CD4-positive, alpha-beta memory T cell (primary cell): ENCODE measurements around the gene PLCD1. TPM values are rescaled to one million over a fixed set of nuclear protein-coding genes. Genes with fewer than 3 reads are reported as not detected.

Source experiments
- CTCF ChIA-PET: fragments of 350-600 bp; sonication (Branson Sonifier 250); formaldehyde crosslinking; loops from one replicate; lab custom pipeline; 2021; ENCODE audit warnings: inconsistent platforms; ENCODE audit not compliant: partially characterized antibody; lab: Charles Lee
- POLR2A ChIA-PET: fragments of 350-600 bp; sonication (Branson Sonifier 250); formaldehyde crosslinking; loops from one replicate; lab custom pipeline; 2021; ENCODE audit not compliant: partially characterized antibody; lab: Charles Lee
- DNase-seq, 5 donors: peaks; one replicate each; pipeline versions ENCODE4 v3.0.0 to v3.0.0-alpha.2; 2020 to 2022; ENCODE audit warnings: mixed read lengths in 1 of 5
- H3K27ac ChIP-seq: one replicate; pipeline ENCODE4 v1.7.0; 2013; ENCODE audit warnings: low read depth, low read length
- H3K27me3 ChIP-seq: 2 replicates; pipeline ENCODE4 v1.7.0; 2013; ENCODE audit warnings: mild to moderate bottlenecking, low read length, moderate library complexity; ENCODE audit not compliant: insufficient read depth
- H3K36me3 ChIP-seq: 2 replicates; pipeline ENCODE4 v1.7.0; 2013; ENCODE audit warnings: mild to moderate bottlenecking, low read length, moderate library complexity; ENCODE audit not compliant: insufficient read depth
- H3K4me1 ChIP-seq: 2 replicates; pipeline ENCODE4 v1.7.0; 2013; ENCODE audit warnings: mild to moderate bottlenecking, low read length, moderate library complexity; ENCODE audit not compliant: insufficient read depth
- H3K4me3 ChIP-seq, 2 donors: one replicate each; pipeline ENCODE4 v1.7.0; 2013; ENCODE audit warnings: low read length in 2 of 2, mild to moderate bottlenecking in 1 of 2
- H3K9me3 ChIP-seq, 2 donors: one replicate each; pipeline ENCODE4 v1.7.0; 2013; ENCODE audit warnings: low read length in 2 of 2, control low read depth in 1 of 2; ENCODE audit not compliant: control insufficient read depth in 1 of 2
- H3K27ac Mint-ChIP-seq, 7 donors: one replicate each; pipeline ENCODE4 v1.8.0; 2020 to 2021; ENCODE audit warnings: mixed read lengths in 7 of 7, mild to moderate bottlenecking in 6 of 7, inconsistent platforms in 3 of 7, moderate library complexity in 3 of 7
- H3K27me3 Mint-ChIP-seq, 2 donors: one replicate each; pipeline ENCODE4 v1.8.0; 2020 to 2021; ENCODE audit warnings: mixed read lengths in 2 of 2
- H3K36me3 Mint-ChIP-seq, 2 donors: one replicate each; pipeline ENCODE4 v1.8.0; 2020 to 2021; ENCODE audit warnings: mixed read lengths in 2 of 2, inconsistent platforms in 1 of 2, mild to moderate bottlenecking in 1 of 2
- H3K4me1 Mint-ChIP-seq, 4 donors: one replicate each; pipeline ENCODE4 v1.8.0; 2020 to 2021; ENCODE audit warnings: mixed read lengths in 4 of 4, mild to moderate bottlenecking in 1 of 4
- H3K4me3 Mint-ChIP-seq, 8 donors: one replicate each; pipeline ENCODE4 v1.8.0; 2020 to 2021; ENCODE audit warnings: mixed read lengths in 8 of 8, mild to moderate bottlenecking in 7 of 8, moderate library complexity in 6 of 8, inconsistent platforms in 3 of 8
- H3K9me3 Mint-ChIP-seq, 8 donors: one replicate each; pipeline ENCODE4 v1.8.0; 2020 to 2021; ENCODE audit warnings: mixed read lengths in 8 of 8, mild to moderate bottlenecking in 5 of 8, inconsistent platforms in 3 of 8, moderate library complexity in 1 of 8
- intact Hi-C: fragments of 100-400 bp; cut with micrococcal nuclease; formaldehyde crosslinking; loops from one replicate; pipeline ENCODE4 v1.15.1; 2023
- polyA plus RNA-seq, 2 donors: library from polyadenylated mRNA; unstranded; fragments of 300-500 nt; fragmentation: Illumina TruSeq; gene quantifications; one replicate each; pipeline ENCODE4 v1.2.3, GENCODE V29; 2021
- total RNA-seq, 2 experiments: library from RNA; stranded (reverse); gene quantifications; one replicate each; pipeline ENCODE4 v1.2.3, GENCODE V29; 2021

PLCD1 gene
- total and polyA plus RNA-seq, 4 experiments from 2014 or later: 38.4 to 93.9 (median 61.2) TPM

DNA sequence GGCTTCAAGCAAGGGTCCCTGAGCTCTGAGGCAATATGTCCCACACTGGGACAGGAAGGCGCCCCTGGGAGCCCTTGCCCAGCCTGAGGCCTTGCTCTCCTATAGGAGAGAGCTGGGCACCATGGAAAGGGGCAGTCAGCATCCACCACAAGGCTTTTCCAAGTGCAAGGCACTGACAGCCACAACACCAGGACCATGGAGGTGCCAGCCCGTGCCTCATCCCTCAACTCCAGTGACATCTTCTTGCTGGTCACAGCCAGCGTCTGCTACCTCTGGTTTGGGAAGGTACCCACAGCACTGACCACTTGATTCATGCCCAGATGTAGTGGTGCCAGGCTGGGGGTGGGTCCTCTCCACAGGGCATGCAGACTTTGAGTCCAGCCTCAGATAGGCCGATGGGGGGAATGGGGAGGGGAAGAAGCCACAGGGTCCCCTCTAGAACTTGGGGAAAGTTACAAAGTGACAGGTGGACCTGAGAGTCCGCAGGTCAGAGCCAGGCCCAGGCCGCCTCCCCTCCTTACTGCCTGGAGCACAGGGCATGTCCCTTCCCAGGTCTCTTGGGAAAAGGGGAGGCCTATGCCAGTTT, 27.1 kb downstream of the PLCD1 start:
- H3K36me3 ChIP-seq: peaks cover 33% of the 10 kb centered on the region
- peak overlapping the region in 3 of 7 donors; percentile 12 to 68 (median 64) for H3K27ac Mint-ChIP-seq
- no peak overlapping the region for H3K4me3 Mint-ChIP-seq
- H3K27ac ChIP-seq: no peak overlapping the region
- peaks cover 24% of the 10 kb centered on the region for H3K4me1 ChIP-seq
- no peaks in the 10 kb centered on the region for H3K27me3 Mint-ChIP-seq
- H3K36me3 Mint-ChIP-seq: peaks cover 13 to 45% of the 10 kb centered on the region in 2 donors
- CTCF ChIA-PET: interaction anchor here (1.1 to 7.8 kb wide), 6 partner anchors 9 to 38 kb away, joined by 3 to 146 read pairs (median 6); partner anchors contain the start of gene DLEC1
- no peak for DNase-seq
- peaks cover 25 to 54% (median 39%) of the 10 kb centered on the region in 4 donors for H3K4me1 Mint-ChIP-seq
- no peaks in the 10 kb centered on the region for H3K9me3 ChIP-seq
- intact Hi-C loops: no loop called here
- H3K9me3 Mint-ChIP-seq: no peaks in the 10 kb centered on the region
- no peaks in the 10 kb centered on the region for H3K27me3 ChIP-seq
- no peak overlapping the region for H3K4me3 ChIP-seq
- POLR2A ChIA-PET: interaction anchor here (0.6 to 2.2 kb wide), 4 partner anchors 26 to 37 kb away, joined by 3 to 11 read pairs (median 5); partner anchors contain the start of gene DLEC1

DNA sequence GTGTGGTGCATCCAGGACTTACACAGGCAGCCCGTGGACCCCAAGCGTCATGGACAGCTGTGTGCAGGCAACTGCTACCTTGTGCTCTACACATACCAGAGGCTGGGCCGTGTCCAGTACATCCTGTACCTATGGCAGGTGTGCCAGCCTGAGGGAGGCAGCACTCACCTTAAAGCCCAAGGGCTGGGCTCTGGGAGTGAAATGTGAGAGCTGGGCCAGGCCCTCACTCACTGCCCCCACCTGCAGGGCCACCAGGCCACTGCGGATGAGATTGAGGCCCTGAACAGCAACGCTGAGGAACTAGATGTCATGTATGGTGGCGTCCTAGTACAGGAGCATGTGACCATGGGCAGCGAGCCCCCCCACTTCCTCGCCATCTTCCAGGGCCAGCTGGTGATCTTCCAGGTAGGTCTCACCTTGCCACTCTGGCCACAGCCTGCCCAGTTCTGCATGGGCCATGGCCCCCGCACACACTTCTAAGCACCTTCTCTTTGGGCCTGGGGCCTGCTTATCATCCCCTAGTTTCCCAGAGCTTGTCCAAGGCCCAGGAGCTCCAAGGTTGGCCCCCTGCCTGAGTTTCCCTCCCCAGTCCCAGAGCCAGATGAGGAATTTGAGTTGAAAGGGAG, 27.9 kb downstream of the PLCD1 start:
- DNase-seq: peak in 1 of 5 donors; percentile 34
- peaks cover 15 to 48% of the 10 kb centered on the region in 2 donors for H3K36me3 Mint-ChIP-seq
- ChIA-PET CTCF (interaction anchor here (1.3 to 7.8 kb wide), 3 partner anchors 11 to 39 kb away, joined by 3 to 146 read pairs (median 66); partner anchors contain the start of gene DLEC1), POLR2A (interaction anchor here (0.6 to 2.2 kb wide), 7 partner anchors 8 to 163 kb away, joined by 3 to 11 read pairs (median 3); partner anchors contain the start of genes DLEC1 and OXSR1)
- H3K27ac Mint-ChIP-seq: peak overlapping the region in 1 of 7 donors; percentile 64
- Histone ChIP-seq H3K36me3 (peaks cover 25% of the 10 kb centered on the region), H3K27ac (no peak overlapping the region), H3K4me1 (peaks cover 33% of the 10 kb centered on the region), H3K4me3 (no peak overlapping the region), H3K27me3 (no peaks in the 10 kb centered on the region), H3K9me3 (no peaks in the 10 kb centered on the region)
- H3K4me3 Mint-ChIP-seq: no peak overlapping the region
- H3K9me3 Mint-ChIP-seq: no peaks in the 10 kb centered on the region
- peaks cover 29 to 62% (median 47%) of the 10 kb centered on the region in 4 donors for H3K4me1 Mint-ChIP-seq
- H3K27me3 Mint-ChIP-seq: no peaks in the 10 kb centered on the region
- intact Hi-C loops: no loop called here

DNA sequence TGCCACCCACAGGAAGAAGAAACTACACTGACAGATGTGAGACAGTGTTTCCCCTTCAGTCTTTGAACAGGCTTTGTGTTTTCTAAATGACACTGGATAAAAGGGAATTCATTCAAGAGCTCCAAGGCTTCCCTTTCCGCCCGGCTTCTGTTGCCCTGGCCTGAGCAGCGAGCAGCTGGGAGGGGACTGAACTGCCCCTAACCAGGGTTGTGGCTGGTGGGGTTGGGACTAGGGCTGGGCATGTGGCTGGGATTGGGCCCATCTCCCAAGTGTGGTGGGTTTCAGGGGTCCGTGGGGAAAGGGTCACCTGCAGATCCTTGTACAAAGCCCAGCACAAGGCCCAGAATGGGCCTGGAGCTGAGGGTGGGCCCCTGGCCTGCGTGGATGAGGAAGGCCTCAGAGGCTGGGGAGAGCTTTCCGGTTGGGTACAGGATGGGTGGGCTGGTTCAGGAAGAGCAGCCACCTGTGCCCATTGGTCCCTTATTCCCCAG, 28.4 kb downstream of the PLCD1 start:
- ChIA-PET POLR2A (interaction anchor here (0.8 to 2.2 kb wide), 6 partner anchors 9 to 164 kb away, joined by 3 to 11 read pairs (median 4); partner anchors contain the start of genes DLEC1 and OXSR1), CTCF (interaction anchor here (1.3 to 7.8 kb wide), 3 partner anchors 12 to 39 kb away, joined by 3 to 146 read pairs (median 66); partner anchors contain the start of gene DLEC1)
- no peak overlapping the region for H3K4me3 ChIP-seq
- H3K4me1 ChIP-seq: peaks cover 38% of the 10 kb centered on the region
- H3K27me3 ChIP-seq: no peaks in the 10 kb centered on the region
- peak in 1 of 5 donors; percentile 37 for DNase-seq
- no peaks in the 10 kb centered on the region for H3K9me3 ChIP-seq
- Mint-ChIP-seq H3K4me3 (no peak overlapping the region), H3K4me1 (peaks cover 34 to 68% (median 52%) of the 10 kb centered on the region in 4 donors), H3K9me3 (no peaks in the 10 kb centered on the region), H3K27me3 (no peaks in the 10 kb centered on the region), H3K36me3 (peaks cover 20 to 49% of the 10 kb centered on the region in 2 donors), H3K27ac (peak overlapping the region in 4 of 7 donors; percentile 6 to 62 (median 30))
- no peak overlapping the region for H3K27ac ChIP-seq
- peaks cover 22% of the 10 kb centered on the region for H3K36me3 ChIP-seq
- intact Hi-C loops: no loop called here

DNA sequence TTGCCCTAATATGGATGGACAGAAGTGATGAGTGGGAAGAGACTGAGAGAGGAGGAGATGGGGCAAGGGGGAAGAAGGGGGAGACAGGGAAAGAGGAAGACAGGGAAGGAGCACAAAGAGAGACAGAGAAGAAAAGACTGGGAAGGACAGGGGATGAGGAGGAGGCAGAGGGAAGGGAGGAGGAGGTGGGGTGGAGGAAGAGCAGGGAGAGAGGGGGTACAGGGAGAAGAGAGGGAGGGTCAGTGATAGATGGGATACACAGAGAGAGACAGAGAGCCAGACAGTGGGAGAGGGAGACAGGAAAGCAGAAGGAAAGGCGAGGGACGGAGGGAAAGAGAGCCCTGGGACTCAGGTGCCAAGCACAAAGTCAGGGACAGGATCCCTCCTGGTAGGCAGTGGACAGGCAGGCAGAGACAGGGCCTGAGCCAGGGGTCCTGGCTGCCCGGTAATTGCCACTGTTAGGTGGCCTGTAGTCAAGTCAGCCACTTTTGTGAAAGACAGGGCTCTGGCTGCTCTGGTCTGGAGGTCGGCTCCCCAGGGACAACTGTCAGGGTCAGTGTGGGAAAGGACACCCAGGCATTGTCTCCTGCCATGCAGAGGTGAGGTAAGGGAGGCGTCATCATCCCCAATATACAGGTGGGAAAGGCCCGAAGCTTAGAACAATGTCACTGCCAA, 29.1 kb downstream of the PLCD1 start:
- intact Hi-C loops: no loop called here
- POLR2A ChIA-PET: interaction anchor here (1.1 to 2.2 kb wide), 4 partner anchors 9 to 39 kb away, joined by 3 to 11 read pairs (median 6); partner anchors contain the start of gene DLEC1
- Mint-ChIP-seq H3K36me3 (peaks cover 27 to 51% of the 10 kb centered on the region in 2 donors), H3K4me1 (peaks cover 40 to 72% (median 57%) of the 10 kb centered on the region in 4 donors), H3K27me3 (no peaks in the 10 kb centered on the region), H3K4me3 (peak overlapping the region in 2 of 8 donors; percentile 39 to 70), H3K9me3 (no peaks in the 10 kb centered on the region), H3K27ac (peak overlapping the region; percentile 74 to 87 (median 79))
- Histone ChIP-seq H3K4me1 (peaks cover 44% of the 10 kb centered on the region), H3K27ac (no peak overlapping the region), H3K9me3 (no peaks in the 10 kb centered on the region), H3K4me3 (no peak overlapping the region), H3K27me3 (no peaks in the 10 kb centered on the region), H3K36me3 (peaks cover 19% of the 10 kb centered on the region)
- CTCF ChIA-PET: interaction anchor here (7.8 kb wide), 1 partner anchor 29 kb away, joined by 146 read pairs; no protein-coding TSS in a partner anchor
- peak in 1 of 5 donors; percentile 21 for DNase-seq

DNA sequence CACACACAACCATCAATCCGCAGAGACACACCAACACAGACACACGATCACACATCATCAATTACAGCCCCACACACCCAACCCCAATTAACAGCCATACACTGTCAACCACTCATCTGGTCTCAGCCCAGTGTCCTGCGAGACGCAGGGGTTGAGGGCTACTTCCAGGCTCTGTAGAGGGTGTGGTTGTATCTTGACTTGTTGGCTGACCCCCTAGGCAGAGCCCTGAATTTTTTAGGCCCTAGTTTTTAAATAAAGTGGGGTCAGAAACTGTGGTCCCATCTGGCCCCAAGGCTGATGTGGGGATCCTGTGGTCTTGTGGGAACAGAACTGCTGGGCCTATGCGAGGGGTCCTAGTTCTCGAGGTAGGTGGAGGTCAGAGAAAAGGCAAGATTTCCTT, 29.6 kb downstream of the PLCD1 start:
- DNase-seq: peak in 1 of 5 donors; percentile 19
- H3K36me3 Mint-ChIP-seq: peaks cover 24 to 50% of the 10 kb centered on the region in 2 donors
- peak overlapping the region in 4 of 8 donors; percentile 2 to 65 (median 21) for H3K4me3 Mint-ChIP-seq
- intact Hi-C loops: no loop called here
- Histone ChIP-seq H3K4me3 (no peak overlapping the region), H3K27me3 (no peaks in the 10 kb centered on the region), H3K9me3 (no peaks in the 10 kb centered on the region), H3K4me1 (peaks cover 50% of the 10 kb centered on the region), H3K27ac (no peak overlapping the region), H3K36me3 (peaks cover 19% of the 10 kb centered on the region)
- H3K27me3 Mint-ChIP-seq: no peaks in the 10 kb centered on the region
- peak overlapping the region; percentile 74 to 97 (median 87) for H3K27ac Mint-ChIP-seq
- POLR2A ChIA-PET: no interaction called here
- H3K9me3 Mint-ChIP-seq: no peaks in the 10 kb centered on the region
- H3K4me1 Mint-ChIP-seq: peaks cover 45 to 72% (median 59%) of the 10 kb centered on the region in 4 donors
- CTCF ChIA-PET: no interaction called here

DNA sequence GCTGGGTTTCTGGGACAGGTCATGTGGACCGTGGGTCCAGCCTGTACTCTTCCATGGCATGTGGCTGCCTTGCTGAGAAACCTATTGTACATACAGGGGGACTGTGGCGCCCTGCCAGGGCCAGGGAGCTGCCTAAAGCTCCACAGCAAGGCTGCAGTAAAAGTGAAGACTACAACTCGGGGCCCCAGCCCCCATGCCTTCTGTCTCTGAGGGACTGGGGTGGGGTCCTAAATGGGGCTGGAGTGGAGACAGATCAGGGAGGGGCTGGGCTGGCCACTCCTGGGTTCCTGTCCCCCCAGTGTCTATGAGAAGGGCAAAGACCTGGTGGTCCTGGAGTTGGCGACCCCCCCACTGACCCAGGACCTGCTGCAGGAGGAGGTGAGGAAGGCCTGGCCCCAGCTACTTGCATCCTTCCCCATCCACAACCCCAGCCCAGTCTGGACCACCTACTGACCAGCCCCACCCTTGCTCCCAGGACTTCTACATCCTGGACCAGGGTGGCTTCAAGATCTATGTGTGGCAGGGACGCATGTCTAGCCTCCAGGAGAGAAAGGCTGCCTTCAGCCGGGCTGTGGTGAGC, 31.6 kb downstream of the PLCD1 start:
- Histone ChIP-seq H3K4me3 (peak overlapping the region in 1 of 2 donors; percentile 48), H3K9me3 (no peaks in the 10 kb centered on the region), H3K36me3 (peaks cover 19% of the 10 kb centered on the region), H3K4me1 (peaks cover 60% of the 10 kb centered on the region), H3K27ac (peak overlapping the region; percentile 84), H3K27me3 (no peaks in the 10 kb centered on the region)
- POLR2A ChIA-PET: interaction anchor here (0.6 to 2.9 kb wide), 2 partner anchors 16 to 23 kb away, joined by 3 to 14 read pairs; no protein-coding TSS in a partner anchor
- peak in 1 of 5 donors; percentile 31 for DNase-seq
- peaks cover 20 to 47% of the 10 kb centered on the region in 2 donors for H3K36me3 Mint-ChIP-seq
- H3K9me3 Mint-ChIP-seq: no peaks in the 10 kb centered on the region
- H3K27ac Mint-ChIP-seq: peak overlapping the region; percentile 87 to 97 (median 96)
- intact Hi-C loops: no loop called here
- no peaks in the 10 kb centered on the region for H3K27me3 Mint-ChIP-seq
- H3K4me1 Mint-ChIP-seq: peaks cover 53 to 76% (median 62%) of the 10 kb centered on the region in 4 donors
- CTCF ChIA-PET: interaction anchor here (1.0 to 3.2 kb wide), 4 partner anchors 10 to 143 kb away, joined by 3 to 12 read pairs (median 9); no protein-coding TSS in a partner anchor
- peak overlapping the region in 3 of 8 donors; percentile 77 to 84 (median 83) for H3K4me3 Mint-ChIP-seq
